ENCODE results near the gene TNRC18. TPM values are rescaled to one million over a fixed set of nuclear protein-coding genes. Genes with fewer than 3 reads are reported as not detected.

Gene TNRC18
- total and polyA plus RNA-seq, 2 donors (not counting 3 experiments of a cell fraction or from before 2014, with no cell fraction given), result 14.8 to 64.6 TPM

DNA sequence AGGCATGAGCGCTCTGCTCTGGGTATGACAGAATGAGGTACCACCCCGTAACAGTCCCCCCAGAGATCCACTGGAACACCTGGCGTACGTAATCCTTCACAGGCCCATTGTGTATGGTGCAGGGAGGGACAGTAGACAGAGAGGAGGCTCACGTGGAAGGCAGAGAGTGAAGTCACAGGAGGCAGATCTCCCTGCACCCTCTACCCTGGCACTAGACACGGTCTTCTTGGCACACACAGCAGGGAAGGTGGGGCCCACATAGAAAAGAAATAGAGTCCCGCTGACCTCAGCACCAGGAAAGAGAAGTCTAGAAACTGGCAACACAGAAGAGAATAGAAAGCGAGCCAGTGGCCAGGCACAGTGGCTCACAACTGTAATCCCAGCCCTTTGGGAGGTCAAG, 89.0 kb downstream of the TNRC18 start:
- Histone ChIP-seq H3K27me3 (ENCODE audit: control insufficient read depth in 2 of 2, insufficient read depth in 2 of 2, low read length in 2 of 2) (no peaks in the 10 kb centered on the region), H3K9me3 (replicated peaks; ENCODE audit: control insufficient read depth, insufficient read depth, low read length) (no peaks in the 10 kb centered on the region), H3K79me2 (ENCODE audit: control insufficient read depth, insufficient read depth, low read length) (no peaks in the 10 kb centered on the region), H3K27ac (ENCODE audit: insufficient read depth, low read depth, low read length) (no peak overlapping the region), H2AFZ (ENCODE audit: low read depth, low read length) (no peak overlapping the region), H3K9me1 (replicated peaks; ENCODE audit: control insufficient read depth, extremely low read depth, insufficient read depth, low read length) (no peaks in the 10 kb centered on the region), H3K4me3 (replicated peaks in 1 of 3; ENCODE audit: insufficient read depth in 1 of 3, low read depth in 1 of 3, low read length in 3 of 3) (no peak overlapping the region), H3K4me1 (ENCODE audit: control insufficient read depth, extremely low read depth, insufficient read depth, low read length) (no peaks in the 10 kb centered on the region), H3K4me2 (ENCODE audit: insufficient read depth, low read length) (no peak overlapping the region), H3K9ac (replicated peaks; ENCODE audit: extremely low read depth, insufficient read depth, low read length) (no peak overlapping the region), H3K36me3 (ENCODE audit: control insufficient read depth in 2 of 2, extremely low read depth in 1 of 2, insufficient read depth in 2 of 2, low read length in 2 of 2) (peaks cover 0 to 19% of the 10 kb centered on the region in 2 experiments), H4K20me1 (replicated peaks; ENCODE audit: control insufficient read depth, extremely low read depth, insufficient read depth, low read length) (no peaks in the 10 kb centered on the region)
- dilution Hi-C loops (cut with MboI; ENCODE audit: extremely low pct_ligation_motif_present, low sequenced_read_pairs) (no loop called here), intact Hi-C loops (cut with micrococcal nuclease) (no loop called here)
- BruUV-seq (replicated peaks), result no TSS peak
- FAIRE-seq (no peak), DNase-seq (ENCODE audit: low read depth, low spot score) (no peak)
- TF ChIP-seq, protein P1, sequence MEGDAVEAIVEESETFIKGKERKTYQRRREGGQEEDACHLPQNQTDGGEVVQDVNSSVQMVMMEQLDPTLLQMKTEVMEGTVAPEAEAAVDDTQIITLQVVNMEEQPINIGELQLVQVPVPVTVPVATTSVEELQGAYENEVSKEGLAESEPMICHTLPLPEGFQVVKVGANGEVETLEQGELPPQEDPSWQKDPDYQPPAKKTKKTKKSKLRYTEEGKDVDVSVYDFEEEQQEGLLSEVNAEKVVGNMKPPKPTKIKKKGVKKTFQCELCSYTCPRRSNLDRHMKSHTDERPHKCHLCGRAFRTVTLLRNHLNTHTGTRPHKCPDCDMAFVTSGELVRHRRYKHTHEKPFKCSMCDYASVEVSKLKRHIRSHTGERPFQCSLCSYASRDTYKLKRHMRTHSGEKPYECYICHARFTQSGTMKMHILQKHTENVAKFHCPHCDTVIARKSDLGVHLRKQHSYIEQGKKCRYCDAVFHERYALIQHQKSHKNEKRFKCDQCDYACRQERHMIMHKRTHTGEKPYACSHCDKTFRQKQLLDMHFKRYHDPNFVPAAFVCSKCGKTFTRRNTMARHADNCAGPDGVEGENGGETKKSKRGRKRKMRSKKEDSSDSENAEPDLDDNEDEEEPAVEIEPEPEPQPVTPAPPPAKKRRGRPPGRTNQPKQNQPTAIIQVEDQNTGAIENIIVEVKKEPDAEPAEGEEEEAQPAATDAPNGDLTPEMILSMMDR (IDR thresholded peaks at IDR 0.05; ENCODE audit: extremely low read depth in 1 of 2, insufficient read depth in 1 of 2, low read depth in 1 of 2, low read length in 2 of 2), result no peak
- TF ChIP-seq GATA2 (IDR thresholded peaks at IDR 0.05; ENCODE audit: insufficient read depth, insufficient read length, low read depth, low read length) (no peak), MYC (IDR thresholded peaks at IDR 0.05; ENCODE audit: low read depth, low read length) (no peak), POLR2AphosphoS5 (IDR thresholded peaks at IDR 0.05; ENCODE audit: insufficient read depth, low read depth, low read length) (no peak), JUN (IDR thresholded peaks at IDR 0.05; ENCODE audit: borderline replicate concordance, insufficient read depth, insufficient read length, low read depth) (no peak), EZH2 (IDR thresholded peaks at IDR 0.05; ENCODE audit: borderline replicate concordance, low read depth, low read length, severe bottlenecking) (no peak), POLR2A (IDR thresholded peaks at IDR 0.05; ENCODE audit: low read depth, low read length) (no peak), FOS (IDR thresholded peaks at IDR 0.05; ENCODE audit: borderline replicate concordance, insufficient read depth, low read length) (no peak)
- TF ChIP-seq, protein P2, sequence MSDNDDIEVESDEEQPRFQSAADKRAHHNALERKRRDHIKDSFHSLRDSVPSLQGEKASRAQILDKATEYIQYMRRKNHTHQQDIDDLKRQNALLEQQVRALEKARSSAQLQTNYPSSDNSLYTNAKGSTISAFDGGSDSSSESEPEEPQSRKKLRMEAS (IDR thresholded peaks at IDR 0.05; ENCODE audit: insufficient read depth, insufficient read length), result no peak
- POLR2A ChIA-PET, result interaction anchor here (0.7 kb wide), 1 partner anchor 45 kb away, joined by 3 read pairs; no protein-coding TSS in a partner anchor
- CTCF ChIA-PET, result no interaction called here
